ENCODE results near the gene NRG3. TPM values are rescaled to one million over a fixed set of nuclear protein-coding genes. Genes with fewer than 3 reads are reported as not detected.

The NRG3 gene
- total RNA-seq, 1 donor from 2014 or later, result not detected

DNA sequence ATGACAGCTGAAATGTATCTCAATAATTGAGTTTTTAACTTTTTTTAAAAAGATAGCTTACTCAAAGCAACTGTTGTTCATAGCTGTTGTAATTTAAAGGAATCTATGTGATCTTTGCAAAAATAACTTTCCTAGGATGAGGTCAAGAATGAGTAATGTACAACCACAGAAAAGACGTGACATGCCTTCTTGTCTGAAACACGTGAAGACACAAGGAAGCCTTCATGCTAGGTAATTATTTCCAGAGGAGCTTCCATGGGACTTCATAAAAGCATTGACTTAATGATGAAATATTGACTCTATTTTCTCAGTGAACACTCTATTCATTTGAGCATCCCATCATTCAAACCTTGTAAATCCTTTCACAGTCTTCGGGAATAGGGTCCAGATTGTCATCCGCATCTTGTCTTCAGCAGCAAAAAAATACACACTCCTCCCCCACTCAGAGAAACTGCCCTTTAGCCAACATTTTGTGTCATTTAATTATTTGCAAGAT, 528.0 kb downstream of the NRG3 start:
- Mint-ChIP-seq H3K27ac (ENCODE audit: unreplicated experiment) (no peak overlapping the region), H3K9me3 (ENCODE audit: low read depth) (peaks cover 2% of the 10 kb centered on the region), H3K4me3 (ENCODE audit: unreplicated experiment) (no peak overlapping the region), H3K36me3 (ENCODE audit: low read depth) (no peaks in the 10 kb centered on the region), H3K4me1 (ENCODE audit: low read depth) (no peaks in the 10 kb centered on the region), H3K27me3 (ENCODE audit: low read depth) (peaks cover 6% of the 10 kb centered on the region)
- no peak for DNase-seq (ENCODE audit: low spot score)
- TF ChIP-seq, protein P1, sequence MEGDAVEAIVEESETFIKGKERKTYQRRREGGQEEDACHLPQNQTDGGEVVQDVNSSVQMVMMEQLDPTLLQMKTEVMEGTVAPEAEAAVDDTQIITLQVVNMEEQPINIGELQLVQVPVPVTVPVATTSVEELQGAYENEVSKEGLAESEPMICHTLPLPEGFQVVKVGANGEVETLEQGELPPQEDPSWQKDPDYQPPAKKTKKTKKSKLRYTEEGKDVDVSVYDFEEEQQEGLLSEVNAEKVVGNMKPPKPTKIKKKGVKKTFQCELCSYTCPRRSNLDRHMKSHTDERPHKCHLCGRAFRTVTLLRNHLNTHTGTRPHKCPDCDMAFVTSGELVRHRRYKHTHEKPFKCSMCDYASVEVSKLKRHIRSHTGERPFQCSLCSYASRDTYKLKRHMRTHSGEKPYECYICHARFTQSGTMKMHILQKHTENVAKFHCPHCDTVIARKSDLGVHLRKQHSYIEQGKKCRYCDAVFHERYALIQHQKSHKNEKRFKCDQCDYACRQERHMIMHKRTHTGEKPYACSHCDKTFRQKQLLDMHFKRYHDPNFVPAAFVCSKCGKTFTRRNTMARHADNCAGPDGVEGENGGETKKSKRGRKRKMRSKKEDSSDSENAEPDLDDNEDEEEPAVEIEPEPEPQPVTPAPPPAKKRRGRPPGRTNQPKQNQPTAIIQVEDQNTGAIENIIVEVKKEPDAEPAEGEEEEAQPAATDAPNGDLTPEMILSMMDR (IDR thresholded peaks at IDR 0.05), result no peak

DNA sequence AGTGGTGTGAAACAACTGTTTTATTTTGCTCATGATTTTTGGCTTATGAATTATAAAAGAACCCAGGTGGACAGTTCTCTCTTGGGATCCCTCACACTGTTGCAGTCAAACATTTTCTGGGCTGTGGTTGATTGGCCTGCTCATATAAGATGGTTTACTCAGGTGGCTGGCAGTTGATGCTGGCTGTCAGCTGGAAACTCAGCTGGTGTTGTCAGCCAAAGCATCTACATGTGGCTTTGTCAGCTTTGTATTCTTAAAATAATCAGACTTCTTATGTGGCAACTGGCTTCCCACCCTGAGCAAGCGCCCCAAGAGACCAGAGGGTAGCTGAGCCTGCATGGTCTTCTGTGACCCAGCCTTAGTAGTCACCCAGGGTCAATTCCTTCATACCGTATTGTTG, 534.7 kb downstream of the NRG3 start:
- peaks cover 3% of the 10 kb centered on the region for H3K27me3 Mint-ChIP-seq (ENCODE audit: low read depth)
- H3K4me3 Mint-ChIP-seq (ENCODE audit: unreplicated experiment), result no peak overlapping the region
- H3K9me3 Mint-ChIP-seq (ENCODE audit: low read depth), result peaks cover 16% of the 10 kb centered on the region
- no peaks in the 10 kb centered on the region for H3K4me1 Mint-ChIP-seq (ENCODE audit: low read depth)
- no peak overlapping the region for H3K27ac Mint-ChIP-seq (ENCODE audit: unreplicated experiment)
- TF ChIP-seq, protein P1 (IDR thresholded peaks at IDR 0.05), result no peak
- H3K36me3 Mint-ChIP-seq (ENCODE audit: low read depth), result no peaks in the 10 kb centered on the region
- DNase-seq (ENCODE audit: low spot score), result no peak

DNA sequence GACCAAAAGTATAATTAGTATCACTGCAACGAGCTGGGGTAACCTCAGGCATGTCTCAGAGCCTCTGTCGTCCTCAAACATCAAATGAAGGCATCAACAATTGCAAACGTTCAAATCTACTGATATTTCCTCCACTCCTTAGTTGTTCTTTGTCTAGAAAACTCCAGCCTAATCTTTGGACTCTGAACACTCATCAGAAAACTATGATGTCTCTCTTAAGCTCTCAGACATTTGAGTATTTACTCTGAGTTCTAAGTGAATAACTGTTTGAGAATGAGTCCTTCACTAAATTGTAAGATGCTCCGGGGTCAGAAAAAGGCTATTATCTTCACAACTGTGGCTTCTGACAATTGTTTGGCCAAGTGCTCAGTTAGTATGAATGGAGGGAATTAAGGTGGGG, 536.4 kb downstream of the NRG3 start:
- H3K36me3 Mint-ChIP-seq (ENCODE audit: low read depth), result no peaks in the 10 kb centered on the region
- H3K27me3 Mint-ChIP-seq (ENCODE audit: low read depth), result no peaks in the 10 kb centered on the region
- no peak for DNase-seq (ENCODE audit: low spot score)
- H3K4me1 Mint-ChIP-seq (ENCODE audit: low read depth), result no peaks in the 10 kb centered on the region
- TF ChIP-seq, protein P1 (IDR thresholded peaks at IDR 0.05), result no peak
- H3K4me3 Mint-ChIP-seq (ENCODE audit: unreplicated experiment), result no peak overlapping the region
- H3K9me3 Mint-ChIP-seq (ENCODE audit: low read depth), result peaks cover 16% of the 10 kb centered on the region
- H3K27ac Mint-ChIP-seq (ENCODE audit: unreplicated experiment), result no peak overlapping the region

DNA sequence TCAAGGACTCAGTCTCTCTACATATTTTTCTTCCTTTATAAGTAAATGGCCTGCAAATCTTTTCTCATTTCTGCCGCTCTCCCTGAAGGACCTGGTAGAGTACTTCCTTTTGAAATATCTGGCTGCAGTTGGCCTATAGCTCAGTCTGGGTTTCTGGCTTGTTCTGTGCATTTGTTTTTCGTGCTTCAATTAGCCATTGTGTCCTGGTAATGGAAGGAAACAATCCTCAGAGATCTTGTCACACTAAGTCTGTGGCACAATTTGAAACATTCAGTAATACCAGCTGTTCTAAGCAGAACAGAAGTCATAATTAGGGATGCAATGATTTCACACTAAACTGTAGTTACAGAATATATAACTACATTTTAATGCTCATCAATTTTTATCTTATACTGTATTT, 545.0 kb downstream of the NRG3 start:
- H3K4me1 Mint-ChIP-seq (ENCODE audit: low read depth), result no peaks in the 10 kb centered on the region
- H3K4me3 Mint-ChIP-seq (ENCODE audit: unreplicated experiment), result no peak overlapping the region
- TF ChIP-seq, protein P1 (IDR thresholded peaks at IDR 0.05), result no peak
- peaks cover 2% of the 10 kb centered on the region for H3K9me3 Mint-ChIP-seq (ENCODE audit: low read depth)
- no peak overlapping the region for H3K27ac Mint-ChIP-seq (ENCODE audit: unreplicated experiment)
- DNase-seq (ENCODE audit: low spot score), result no peak
- peaks cover 3% of the 10 kb centered on the region for H3K27me3 Mint-ChIP-seq (ENCODE audit: low read depth)
- no peaks in the 10 kb centered on the region for H3K36me3 Mint-ChIP-seq (ENCODE audit: low read depth)

DNA sequence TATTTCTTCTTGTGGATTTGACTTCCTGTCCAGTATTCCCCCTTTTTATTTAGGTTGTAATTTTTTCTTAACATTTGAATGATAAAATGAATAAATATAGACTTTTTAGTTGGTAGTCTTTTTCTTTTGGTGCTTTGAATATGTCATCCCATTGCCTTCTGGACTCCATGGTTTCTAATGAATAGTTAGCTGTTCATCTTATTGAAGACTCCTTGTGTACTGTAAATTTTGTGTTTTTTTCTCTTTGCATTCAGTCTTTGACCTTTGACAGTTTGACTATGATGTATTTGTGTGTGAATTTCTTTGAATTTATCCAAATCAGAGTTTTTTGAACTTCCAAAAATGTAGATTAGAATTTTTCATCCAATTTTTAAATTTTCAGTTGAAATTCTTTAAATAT, 554.3 kb downstream of the NRG3 start:
- TF ChIP-seq, protein P1 (IDR thresholded peaks at IDR 0.05), result no peak
- Mint-ChIP-seq H3K27ac (ENCODE audit: unreplicated experiment) (no peak overlapping the region), H3K9me3 (ENCODE audit: low read depth) (peaks cover 54% of the 10 kb centered on the region)

More for the DNA sequence above, 554.3 kb downstream of the NRG3 start:
- Mint-ChIP-seq H3K4me3 (ENCODE audit: unreplicated experiment) (no peak overlapping the region), H3K36me3 (ENCODE audit: low read depth) (peaks cover 2% of the 10 kb centered on the region), H3K27me3 (ENCODE audit: low read depth) (no peaks in the 10 kb centered on the region), H3K4me1 (ENCODE audit: low read depth) (no peaks in the 10 kb centered on the region)
- DNase-seq (ENCODE audit: low spot score), result no peak
